Peyer's patch (tissue), 4 donors: ENCODE measurements around the gene GLIS1. TPM values are rescaled to one million over a fixed set of nuclear protein-coding genes. Genes with fewer than 3 reads are reported as not detected.

Experiments used
- DNase-seq, 3 donors: peaks; one replicate each; pipeline ENCODE4 v3.0.0-alpha.2; 2017 to 2019
- H3K27ac ChIP-seq, 4 donors: fragments of 200-600 bp; sonication (generic); one replicate each; pipeline ENCODE4 v1.5.1; 2016 to 2019
- H3K27me3 ChIP-seq, 2 donors: fragments of 200-600 bp; sonication (generic); one replicate each; pipeline ENCODE4 v1.5.1; 2019
- H3K36me3 ChIP-seq, 3 donors: fragments of 200-600 bp; sonication (generic); one replicate each; pipeline ENCODE4 v1.5.1; 2016 to 2019
- H3K4me1 ChIP-seq, 4 donors: fragments of 200-600 bp; sonication (generic); one replicate each; pipeline ENCODE4 v1.5.1; 2016 to 2019
- H3K4me3 ChIP-seq, 4 donors: fragments of 200-600 bp; sonication (generic); 1 replicate in 3 of 4; 2 replicates in 1 of 4; pipeline ENCODE4 v1.5.1; 2016 to 2019; ENCODE audit warnings: mild to moderate bottlenecking in 1 of 4
- H3K9me3 ChIP-seq, 4 donors: fragments of 200-600 bp; sonication (generic); one replicate each; pipeline ENCODE4 v1.5.1; 2016 to 2019; ENCODE audit warnings: mild to moderate bottlenecking in 1 of 4
- CTCF ChIP-seq, 6 experiments: fragments of 450-650 bp in 4 of 6; fragments of 200-600 bp in 2 of 6; sonication (generic) in 1 of 6; IDR thresholded peaks; one replicate each; pipeline ENCODE4 v1.5.1; 2017 to 2019; ENCODE audit warnings: antibody characterized with exemption in 6 of 6, mild to moderate bottlenecking in 3 of 6, moderate library complexity in 1 of 6
- POLR2A ChIP-seq, 2 donors: fragments of 450-650 bp; IDR thresholded peaks; one replicate each; pipeline ENCODE4 v1.5.1; 2017; ENCODE audit warnings: antibody characterized with exemption in 2 of 2, mild to moderate bottlenecking in 2 of 2, moderate library complexity in 2 of 2
- total RNA-seq, 4 donors: library from RNA; depleted of rRNA; stranded (reverse); fragments of >200 nt; gene quantifications; one replicate each; pipeline ENCODE4 v1.1.0, GENCODE V29; 2016

GLIS1 gene
- total RNA-seq, 4 donors from 2014 or later: 0.54 to 1.7 (median 0.66) TPM; not detected in 1

DNA sequence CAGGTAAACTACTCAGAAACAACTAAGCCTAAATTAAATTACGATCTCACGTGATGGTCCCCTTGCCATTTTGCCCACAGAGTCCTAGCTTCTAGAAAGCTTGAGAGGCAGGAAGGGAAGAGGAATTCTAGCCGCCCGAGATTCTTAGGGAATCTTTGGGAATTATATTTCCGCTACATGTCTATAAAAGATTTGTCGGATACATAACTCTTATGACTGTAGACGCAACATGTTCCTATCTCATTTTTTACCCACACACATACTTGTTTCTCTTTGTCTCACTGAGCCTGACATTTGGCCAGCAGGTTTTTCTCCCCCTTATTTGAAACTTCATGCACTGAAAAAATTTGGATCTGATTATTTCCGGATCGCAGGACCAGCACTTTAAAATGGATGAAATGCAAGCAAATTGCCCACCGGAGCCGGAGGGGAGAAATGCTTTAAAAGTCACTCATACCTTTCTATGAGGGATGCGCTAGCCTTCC is 5.5 kb downstream of the GLIS1 start:
- TF ChIP-seq CTCF (IDR thresholded peaks at IDR 0.05) (no peak), POLR2A (IDR thresholded peaks at IDR 0.05) (no peak)
- no peak overlapping the region for H3K4me3 ChIP-seq

DNA sequence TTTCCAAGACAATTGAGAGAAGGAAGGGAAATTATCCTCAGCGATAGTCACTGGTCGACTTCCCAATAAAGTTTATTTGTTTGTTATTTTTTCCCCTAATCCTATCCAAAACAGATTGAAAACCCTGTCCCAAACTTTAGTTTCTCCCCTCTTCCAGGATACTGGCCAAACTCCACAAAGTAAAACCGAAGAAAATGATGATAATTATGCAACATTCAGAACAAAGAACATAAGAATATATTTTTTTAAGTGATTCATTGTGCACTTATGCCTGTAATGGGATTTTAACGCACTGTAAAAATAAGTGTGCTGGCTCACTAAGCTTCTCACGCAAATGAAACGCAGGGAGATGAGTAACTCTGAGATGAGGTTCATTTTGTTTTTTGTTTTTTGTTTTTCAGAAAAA is 6.0 kb downstream of the GLIS1 start:
- H3K27me3 ChIP-seq: peaks cover 0 to 9% of the 10 kb centered on the region in 2 donors
- DNase-seq: no peak
- no peak overlapping the region for H3K27ac ChIP-seq
- no peaks in the 10 kb centered on the region for H3K9me3 ChIP-seq
- no peaks in the 10 kb centered on the region for H3K36me3 ChIP-seq
- H3K4me1 ChIP-seq: peaks cover 0 to 8% (median 3%) of the 10 kb centered on the region in 4 donors
- no peak overlapping the region for H3K4me3 ChIP-seq
- TF ChIP-seq CTCF (IDR thresholded peaks at IDR 0.05) (no peak), POLR2A (IDR thresholded peaks at IDR 0.05) (no peak)

More for the DNA sequence above, 5.5 kb downstream of the GLIS1 start:
- H3K4me1 ChIP-seq: peaks cover 0 to 14% (median 5%) of the 10 kb centered on the region in 4 donors
- no peak overlapping the region for H3K27ac ChIP-seq
- H3K36me3 ChIP-seq: no peaks in the 10 kb centered on the region
- no peak for DNase-seq
- no peaks in the 10 kb centered on the region for H3K9me3 ChIP-seq
- peaks cover 0 to 10% of the 10 kb centered on the region in 2 donors for H3K27me3 ChIP-seq

DNA sequence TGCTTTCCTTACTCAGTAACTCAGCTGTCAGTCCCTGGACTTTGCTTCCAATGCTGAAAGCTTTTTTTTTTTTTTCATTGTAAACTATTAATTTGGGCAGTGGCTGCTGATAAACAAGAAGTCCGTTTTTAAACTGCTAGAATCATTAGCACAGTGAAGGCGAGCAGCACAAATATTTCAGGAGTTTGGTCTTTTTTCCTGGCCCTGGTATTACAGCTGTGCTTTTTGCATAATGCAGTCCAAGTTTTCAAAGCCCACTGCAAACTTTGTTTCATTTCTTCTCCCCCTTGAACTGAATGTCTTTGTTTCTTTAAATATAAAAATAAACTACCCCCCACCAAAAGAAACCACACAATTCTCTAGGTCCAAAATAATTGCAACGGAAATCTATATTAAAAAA is 6.6 kb downstream of the GLIS1 start:
- TF ChIP-seq POLR2A (IDR thresholded peaks at IDR 0.05): no peak
- Histone ChIP-seq H3K4me1 (peaks cover 0 to 3% (median under 1%) of the 10 kb centered on the region in 4 donors), H3K27ac (peak overlapping the region in 1 of 4 donors; percentile 59), H3K9me3 (no peaks in the 10 kb centered on the region), H3K4me3 (no peak overlapping the region), H3K36me3 (no peaks in the 10 kb centered on the region), H3K27me3 (peaks cover 0 to 4% of the 10 kb centered on the region in 2 donors)
- DNase-seq: no peak

GRCh38 chr1:53731779-53732305 is 7.1 kb downstream of the GLIS1 start:
- H3K27me3 ChIP-seq: no peaks in the 10 kb centered on the region
- H3K4me1 ChIP-seq: no peaks in the 10 kb centered on the region
- no peaks in the 10 kb centered on the region for H3K36me3 ChIP-seq
- peak overlapping the region in 1 of 4 donors; percentile 59 for H3K27ac ChIP-seq
- no peak for DNase-seq
- H3K4me3 ChIP-seq: no peak overlapping the region
- no peaks in the 10 kb centered on the region for H3K9me3 ChIP-seq
- TF ChIP-seq POLR2A (IDR thresholded peaks at IDR 0.05) (no peak), CTCF (IDR thresholded peaks at IDR 0.05) (no peak)

GRCh38 chr1:53731043-53731600 is 7.8 kb downstream of the GLIS1 start:
- H3K9me3 ChIP-seq: no peaks in the 10 kb centered on the region
- H3K4me1 ChIP-seq: no peaks in the 10 kb centered on the region
- no peak for DNase-seq
- TF ChIP-seq CTCF (IDR thresholded peaks at IDR 0.05): no peak
- no peak for TF ChIP-seq POLR2A (IDR thresholded peaks at IDR 0.05)
- no peak overlapping the region for H3K27ac ChIP-seq
- H3K4me3 ChIP-seq: no peak overlapping the region
- H3K36me3 ChIP-seq: no peaks in the 10 kb centered on the region
- H3K27me3 ChIP-seq: no peaks in the 10 kb centered on the region

GRCh38 chr1:53730224-53730865 is 8.6 kb downstream of the GLIS1 start:
- Histone ChIP-seq H3K4me3 (no peak overlapping the region), H3K27ac (no peak overlapping the region), H3K36me3 (no peaks in the 10 kb centered on the region), H3K4me1 (no peaks in the 10 kb centered on the region), H3K9me3 (no peaks in the 10 kb centered on the region), H3K27me3 (no peaks in the 10 kb centered on the region)
- TF ChIP-seq CTCF (IDR thresholded peaks at IDR 0.05): no peak
- TF ChIP-seq POLR2A (IDR thresholded peaks at IDR 0.05): no peak
- DNase-seq: no peak
